GM10248 (cell line): Measurements from ENCODE around the gene RAB40AL.
A peak's percentile ranks its signal among the peaks of the same experiment; 100 is the strongest.
"Not testable (repeated sequence)": the region's sequence is repeated elsewhere in the genome, so short reads cannot be mapped to it uniquely, and the experiment has no call there.

ENCODE experiments used
- CTCF ChIA-PET: fragments of 300-600 bp; sonication (Branson Sonifier 250); formaldehyde crosslinking; extraction: SDS; loops from one replicate; lab custom pipeline; 2021; ENCODE audit warnings: antibody characterized with exemption; lab: Yijun Ruan, JAX
- POLR2A ChIA-PET: fragments of 350-650 bp; sonication (Branson Sonifier 250); formaldehyde crosslinking; extraction: SDS; loops from one replicate; lab custom pipeline; 2020; ENCODE audit warnings: antibody characterized with exemption; lab: Yijun Ruan, JAX
- DNase-seq: peaks from one replicate; pipeline ENCODE4 v3.0.0; 2012; ENCODE audit errors: extremely low spot score
- CTCF ChIP-seq: IDR thresholded peaks from 2 replicates; pipeline ENCODE4 v1.5.1; 2012; ENCODE audit warnings: mild to moderate bottlenecking, low read depth; ENCODE audit errors: extremely low read depth, missing control alignments, control extremely low read depth

RAB40AL gene

GRCh38 chrX:102936972-102937371 is at the start of gene RAB40AL:
TSS of gene RAB40AL (plus strand) at chrX:102937272. CDS start at chrX:102937319, 47 bp downstream.
- POLR2A ChIA-PET, DNase-seq, CTCF ChIA-PET: not testable (repeated sequence)

- ChIA-PET POLR2A (no interaction called here), CTCF (interaction anchor here (1.2 kb wide), 2 partner anchors 13 to 394 kb away, joined by 3 to 4 read pairs; no protein-coding TSS in a partner anchor)
- no peak for TF ChIP-seq CTCF
- DNase-seq = no peak
These were observed 49.4 kb upstream of the RAB40AL start for GRCh38 chrX:102887687-102888086.

- no peak for DNase-seq
- CTCF ChIA-PET = no interaction called here
- POLR2A ChIA-PET = no interaction called here
- TF ChIP-seq CTCF = no peak
These were observed 45.0 kb upstream of the RAB40AL start for GRCh38 chrX:102892103-102892502.

- POLR2A ChIA-PET = no interaction called here
- CTCF ChIA-PET = interaction anchor here (0.6 to 2.2 kb wide), 24 partner anchors 9 to 832 kb away, joined by 3 to 12 read pairs (median 4); no protein-coding TSS in a partner anchor
- DNase-seq = peak; percentile 18
These were observed 36.8 kb upstream of the RAB40AL start for GRCh38 chrX:102899940-102900916.

GRCh38 chrX:102902355-102902754 is 34.7 kb upstream of the RAB40AL start:
- no peak for DNase-seq
- POLR2A ChIA-PET = no interaction called here
- no peak for TF ChIP-seq CTCF
- CTCF ChIA-PET = interaction anchor here (0.8 kb wide), 1 partner anchor 32 kb away, joined by 3 read pairs; no protein-coding TSS in a partner anchor

More at GRCh38 chrX:102899940-102900916, 36.8 kb upstream of the RAB40AL start:
- peak; percentile 61 for TF ChIP-seq CTCF

GRCh38 chrX:102930990-102931756 is 5.9 kb upstream of the RAB40AL start:
- no peak for TF ChIP-seq CTCF
- ChIA-PET CTCF (interaction anchor here (3.1 kb wide), 1 partner anchor 20 kb away, joined by 9 read pairs; no protein-coding TSS in a partner anchor), POLR2A (no interaction called here)
- DNase-seq = no peak
